Calu3 (cell line): ENCODE results near the gene PI4KA. TPM values are rescaled to one million over a fixed set of nuclear protein-coding genes. Genes with fewer than 3 reads are reported as not detected.

Experiments
- BruUV-seq: library from RNA; stranded (reverse); fragments of 400-500 nt; replicated peaks from 2 replicates; lab custom pipeline; 2021; lab: Mats Ljungman, UMichigan
- CTCF ChIA-PET: fragments of 300-600 bp; sonication (Branson Sonifier 250); formaldehyde crosslinking; loops from one replicate; lab custom pipeline; 2022; ENCODE audit warnings: antibody characterized with exemption; lab: Charles Lee
- DNase-seq: peaks from one replicate; pipeline ENCODE4 v3.0.0; 2022
- H3K27ac Mint-ChIP-seq: one replicate; pipeline ENCODE4 v1.8.0; 2022; ENCODE audit warnings: mixed read lengths; ENCODE audit not compliant: unreplicated experiment
- H3K27me3 Mint-ChIP-seq: one replicate; pipeline ENCODE4 v1.8.0; 2022; ENCODE audit warnings: mixed read lengths; ENCODE audit not compliant: unreplicated experiment
- H3K36me3 Mint-ChIP-seq: one replicate; pipeline ENCODE4 v1.8.0; 2022; ENCODE audit warnings: mild to moderate bottlenecking, moderate library complexity, mixed read lengths; ENCODE audit not compliant: insufficient read depth, unreplicated experiment
- H3K4me1 Mint-ChIP-seq: one replicate; pipeline ENCODE4 v1.8.0; 2022; ENCODE audit warnings: mild to moderate bottlenecking, low read depth, mixed read lengths; ENCODE audit not compliant: unreplicated experiment
- H3K4me3 Mint-ChIP-seq: one replicate; pipeline ENCODE4 v1.8.0; 2022; ENCODE audit warnings: mild to moderate bottlenecking, low read depth, moderate library complexity, mixed read lengths; ENCODE audit not compliant: unreplicated experiment
- H3K9me3 Mint-ChIP-seq: one replicate; pipeline ENCODE4 v1.8.0; 2022; ENCODE audit warnings: low read depth, mixed read lengths; ENCODE audit not compliant: unreplicated experiment
- intact Hi-C: fragments of 100-400 bp; cut with micrococcal nuclease; formaldehyde crosslinking; loops from one replicate; pipeline ENCODE4 v1.10.0; 2022; ENCODE audit not compliant: unreplicated experiment
- total RNA-seq: library from RNA; stranded (reverse); gene quantifications from 2 replicates; pipeline ENCODE4 v1.2.3, GENCODE V29; 2022
- TF ChIP-seq, protein P1 (sequence below): fragments of 200-600 bp; IDR thresholded peaks from one replicate; pipeline ENCODE4 v1.8.0; 2022; ENCODE audit warnings: antibody characterized with exemption; ENCODE audit not compliant: unreplicated experiment

The PI4KA gene
- total RNA-seq, 1 experiment from 2014 or later, result 77.9 TPM

- H3K36me3 Mint-ChIP-seq, result no peaks in the 10 kb centered on the region
- DNase-seq, result no peak
- TF ChIP-seq, protein P1, sequence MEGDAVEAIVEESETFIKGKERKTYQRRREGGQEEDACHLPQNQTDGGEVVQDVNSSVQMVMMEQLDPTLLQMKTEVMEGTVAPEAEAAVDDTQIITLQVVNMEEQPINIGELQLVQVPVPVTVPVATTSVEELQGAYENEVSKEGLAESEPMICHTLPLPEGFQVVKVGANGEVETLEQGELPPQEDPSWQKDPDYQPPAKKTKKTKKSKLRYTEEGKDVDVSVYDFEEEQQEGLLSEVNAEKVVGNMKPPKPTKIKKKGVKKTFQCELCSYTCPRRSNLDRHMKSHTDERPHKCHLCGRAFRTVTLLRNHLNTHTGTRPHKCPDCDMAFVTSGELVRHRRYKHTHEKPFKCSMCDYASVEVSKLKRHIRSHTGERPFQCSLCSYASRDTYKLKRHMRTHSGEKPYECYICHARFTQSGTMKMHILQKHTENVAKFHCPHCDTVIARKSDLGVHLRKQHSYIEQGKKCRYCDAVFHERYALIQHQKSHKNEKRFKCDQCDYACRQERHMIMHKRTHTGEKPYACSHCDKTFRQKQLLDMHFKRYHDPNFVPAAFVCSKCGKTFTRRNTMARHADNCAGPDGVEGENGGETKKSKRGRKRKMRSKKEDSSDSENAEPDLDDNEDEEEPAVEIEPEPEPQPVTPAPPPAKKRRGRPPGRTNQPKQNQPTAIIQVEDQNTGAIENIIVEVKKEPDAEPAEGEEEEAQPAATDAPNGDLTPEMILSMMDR, result no peak
- intact Hi-C loops, result no loop called here
- BruUV-seq, result no TSS peak
- H3K9me3 Mint-ChIP-seq, result no peaks in the 10 kb centered on the region
- H3K4me3 Mint-ChIP-seq, result no peak overlapping the region
- H3K27ac Mint-ChIP-seq, result no peak overlapping the region
- CTCF ChIA-PET, result no interaction called here
- peaks cover 80% of the 10 kb centered on the region for H3K27me3 Mint-ChIP-seq
- H3K4me1 Mint-ChIP-seq, result no peaks in the 10 kb centered on the region
These were observed 199.4 kb downstream of the PI4KA start for GRCh38 chr22:20659258-20659657.

GRCh38 chr22:20658433-20659222, 200.0 kb downstream of the PI4KA start:
- CTCF ChIA-PET, result no interaction called here
- Mint-ChIP-seq H3K4me3 (no peak overlapping the region), H3K9me3 (no peaks in the 10 kb centered on the region), H3K27ac (no peak overlapping the region), H3K36me3 (no peaks in the 10 kb centered on the region), H3K27me3 (peaks cover 78% of the 10 kb centered on the region), H3K4me1 (no peaks in the 10 kb centered on the region)
- DNase-seq, result no peak
- TF ChIP-seq, protein P1, result no peak
- no TSS peak for BruUV-seq
- intact Hi-C loops, result no loop called here

DNA sequence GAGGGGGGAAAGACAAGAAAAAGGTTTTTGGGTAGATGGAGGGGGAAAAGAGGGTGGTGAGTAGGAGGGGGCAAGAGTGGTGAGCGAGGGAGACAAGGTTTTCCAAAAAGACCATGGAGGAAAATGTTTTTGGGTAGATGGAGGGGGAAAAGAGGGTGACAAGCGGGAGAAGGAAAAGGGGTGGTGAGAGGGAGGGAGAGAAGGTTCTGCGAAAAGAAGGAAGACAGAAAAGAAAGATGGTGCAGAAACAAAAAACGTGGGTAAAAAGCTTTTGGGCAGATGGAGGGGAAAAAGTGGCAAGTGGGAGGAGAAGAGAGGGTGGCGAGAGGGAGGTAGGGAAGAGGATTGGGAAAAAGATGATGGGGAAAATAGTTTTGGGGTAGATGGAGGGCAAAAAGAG, 200.6 kb downstream of the PI4KA start:
- no peak for DNase-seq
- H3K36me3 Mint-ChIP-seq, result no peaks in the 10 kb centered on the region
- no peaks in the 10 kb centered on the region for H3K4me1 Mint-ChIP-seq
- peaks cover 78% of the 10 kb centered on the region for H3K27me3 Mint-ChIP-seq
- no peak overlapping the region for H3K27ac Mint-ChIP-seq
- H3K9me3 Mint-ChIP-seq, result no peaks in the 10 kb centered on the region
- no TSS peak for BruUV-seq
- intact Hi-C loops, result no loop called here
- CTCF ChIA-PET, result interaction anchor here (0.5 kb wide), 1 partner anchor 1181 kb away, joined by 7 read pairs; no protein-coding TSS in a partner anchor
- TF ChIP-seq, protein P1, result no peak
- no peak overlapping the region for H3K4me3 Mint-ChIP-seq

Other genes starting within 250 kb of the PI4KA start
- gene SERPIND1, start 84.7 kb downstream of the PI4KA start, total RNA-seq, result not detected in 2 replicates
- gene SNAP29, start 196 bp upstream of the PI4KA start, total RNA-seq, result 28.8 and 35.9 TPM in 2 replicates
- 68.0 and 69.9 TPM in 2 replicates for gene CRKL, start 58.6 kb upstream of the PI4KA start, total RNA-seq
- gene AIFM3, start 108.4 kb upstream of the PI4KA start, total RNA-seq, result 3.1 and 4.2 TPM in 2 replicates
- 49.3 and 55.4 TPM in 2 replicates for gene LZTR1, start 123.5 kb upstream of the PI4KA start, total RNA-seq
- gene THAP7, start 143.3 kb upstream of the PI4KA start, total RNA-seq, result 24.5 and 25.3 TPM in 2 replicates
- gene P2RX6, start 156.4 kb upstream of the PI4KA start, total RNA-seq, result 0.26 and 0.42 TPM in 2 replicates
- 0.14 TPM in 1 of 2 replicates, not detected in the other for gene SLC7A4, start 173.8 kb upstream of the PI4KA start, total RNA-seq
- gene LRRC74B, start 187.1 kb upstream of the PI4KA start, total RNA-seq, result not detected in 2 replicates